Activated T-cell treated with anti-CD3 and anti-CD28 coated beads for 24 hours (primary cell): Measurements from ENCODE around the gene GRIK4.

Experiments
- DNase-seq: peaks from one replicate; pipeline ENCODE4 v3.0.0-alpha.2; 2020; ENCODE audit warnings: low read depth

GRIK4 gene

DNA sequence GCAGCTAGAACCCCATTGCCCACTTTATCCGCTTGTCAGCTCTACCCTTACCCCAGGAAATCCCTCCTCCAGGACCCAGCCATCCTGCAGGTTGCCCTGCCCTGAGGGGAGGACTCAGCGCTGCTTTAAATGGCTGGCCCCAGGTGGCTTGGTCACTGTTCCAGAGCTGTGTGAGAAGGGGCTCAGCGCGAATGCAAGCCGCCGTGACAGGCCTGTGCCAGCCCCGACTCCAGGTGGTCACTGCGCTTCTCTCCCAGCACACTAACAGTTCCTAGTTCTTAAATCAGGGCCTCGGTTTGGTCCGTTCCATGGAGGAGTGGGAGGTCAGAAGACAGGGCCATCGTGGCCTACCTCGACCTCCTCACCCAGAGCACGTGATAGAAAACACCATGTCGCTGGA, 446.6 kb downstream of the GRIK4 start:
- DNase-seq = no peak

DNA sequence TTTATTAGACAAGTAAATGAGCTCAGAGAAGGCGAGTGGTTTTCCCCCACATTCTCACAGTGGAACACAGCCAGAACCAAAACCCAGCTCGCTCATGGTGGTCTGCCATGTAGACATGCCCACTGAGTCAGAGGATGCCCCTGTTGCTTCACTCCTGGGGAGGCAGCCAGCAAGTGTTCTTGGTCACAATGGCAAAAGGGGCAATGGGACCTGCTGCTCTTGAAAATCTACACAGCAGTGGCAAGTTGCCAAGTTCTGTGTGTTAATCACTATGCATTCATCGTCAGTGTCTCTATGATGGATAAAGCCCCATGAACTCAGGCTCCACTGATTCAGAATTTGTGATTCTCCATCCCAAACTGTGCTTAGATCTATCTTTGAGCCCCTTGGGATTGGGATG, 447.6 kb downstream of the GRIK4 start:
- DNase-seq = no peak

DNA sequence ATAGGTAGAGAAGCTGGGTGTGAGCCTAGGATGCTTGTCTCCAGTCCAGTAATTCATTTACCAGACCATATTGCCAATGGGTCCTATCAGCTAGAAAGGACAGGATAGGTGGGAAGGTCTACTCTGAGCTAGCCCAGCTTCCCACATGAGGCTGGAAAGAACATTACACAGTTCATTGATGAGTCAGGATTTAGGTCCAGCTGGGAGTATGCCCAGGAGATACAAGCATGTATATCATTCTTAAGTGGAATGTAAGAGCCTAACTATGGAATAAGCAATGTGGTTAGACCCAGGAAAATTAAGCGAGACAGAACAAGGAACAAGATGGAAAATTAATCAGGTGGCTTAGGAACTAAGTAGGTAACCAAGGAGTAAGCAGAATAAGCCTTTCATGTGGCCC, 453.3 kb downstream of the GRIK4 start:
- no peak for DNase-seq

DNA sequence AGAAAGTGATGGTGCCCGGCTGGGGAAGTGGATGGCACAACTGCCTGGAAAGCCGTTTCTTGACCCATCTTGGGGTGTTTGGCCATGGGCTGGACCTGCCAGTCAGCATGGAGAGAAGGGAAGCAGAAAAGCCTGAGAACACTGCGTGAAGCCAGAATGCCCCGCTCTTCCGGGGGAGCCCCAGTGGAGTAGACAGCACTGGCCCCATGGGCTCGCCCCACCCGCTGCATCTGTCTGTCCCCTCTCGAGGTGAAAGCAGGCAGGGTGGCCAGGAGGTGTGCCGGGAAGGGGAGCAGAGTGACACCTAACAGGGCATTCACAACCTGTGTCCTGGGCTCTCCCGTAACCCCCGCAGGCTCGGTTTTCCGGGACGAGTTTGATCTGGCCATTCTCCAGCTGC, 455.3 kb downstream of the GRIK4 start:
- DNase-seq = no peak

DNA sequence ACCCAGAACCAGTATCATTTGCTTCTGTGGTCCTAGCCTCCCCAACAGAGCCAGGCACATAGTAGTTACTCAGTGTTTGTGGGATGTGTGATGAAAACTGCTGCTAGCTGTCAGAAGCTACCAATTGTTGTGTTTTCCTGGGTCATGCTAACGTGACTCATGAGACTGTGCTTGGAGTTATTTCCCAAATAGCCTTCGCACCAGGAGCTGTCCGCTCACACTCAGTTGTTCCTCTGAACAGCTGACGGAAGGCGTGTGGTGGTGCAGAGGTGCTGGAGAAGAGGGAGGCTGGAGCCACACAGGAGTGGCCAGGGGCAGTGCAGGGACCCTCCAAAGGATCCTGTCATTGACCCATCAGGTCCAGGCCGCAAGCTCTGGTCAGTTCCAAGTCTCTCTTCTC, 458.4 kb downstream of the GRIK4 start:
- no peak for DNase-seq

DNA sequence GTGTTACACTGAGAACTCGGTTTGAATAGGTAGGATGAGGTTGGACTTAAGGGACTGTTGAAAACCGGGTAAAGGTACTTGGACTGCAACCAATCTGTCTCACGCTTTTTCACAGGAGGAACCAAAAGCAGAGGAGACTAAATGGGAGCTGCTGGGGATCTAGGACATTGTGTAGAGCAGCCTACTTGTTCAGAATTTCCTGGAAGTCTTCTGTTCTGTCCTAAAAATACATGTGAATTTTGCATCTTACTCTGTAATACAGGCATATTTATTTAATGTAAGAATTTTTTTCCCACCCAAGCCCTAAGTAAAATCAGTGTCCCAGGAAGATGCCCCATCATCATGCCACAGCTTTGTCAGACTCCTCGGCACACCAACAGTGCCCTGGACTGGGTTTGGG, 460.3 kb downstream of the GRIK4 start:
- no peak for DNase-seq

DNA sequence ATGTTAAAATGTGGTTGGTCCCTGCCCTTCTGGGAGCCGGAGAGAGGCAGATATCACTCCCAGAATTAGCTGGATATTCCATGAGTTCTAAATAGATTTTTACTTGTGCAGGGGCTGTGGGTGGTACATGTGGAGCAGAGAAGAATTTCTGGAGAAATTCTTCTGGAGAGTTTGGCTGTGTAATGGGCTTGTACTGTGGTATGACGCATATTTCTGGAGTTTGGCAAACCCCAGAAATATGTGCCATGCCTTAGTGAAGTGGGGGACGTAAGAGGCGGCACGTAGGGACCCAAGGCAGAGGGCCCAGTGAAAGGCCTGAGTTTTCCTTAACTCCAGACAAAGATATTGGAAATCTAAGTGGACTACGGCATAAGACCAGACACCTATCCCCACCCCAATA, 461.1 kb downstream of the GRIK4 start:
- no peak for DNase-seq

DNA sequence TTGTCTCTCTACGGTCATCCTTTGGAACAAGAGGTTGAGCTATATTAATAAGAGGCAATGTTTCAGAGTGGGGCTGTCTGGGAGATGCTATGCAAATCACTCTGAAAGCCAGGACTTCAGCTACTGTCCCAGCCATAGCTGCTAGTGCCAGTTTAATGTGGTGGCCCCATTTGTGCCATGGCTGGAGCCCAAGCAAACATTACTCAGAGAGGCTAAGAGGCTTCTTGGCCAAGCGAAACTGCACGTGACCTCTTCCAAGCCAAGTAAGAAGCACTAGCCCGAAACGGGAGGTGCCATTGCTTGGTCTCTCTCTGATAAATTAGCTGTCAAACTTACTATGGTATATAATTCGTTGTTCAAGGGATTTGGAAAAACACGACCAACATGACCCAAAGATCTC, 462.0 kb downstream of the GRIK4 start:
- no peak for DNase-seq

DNA sequence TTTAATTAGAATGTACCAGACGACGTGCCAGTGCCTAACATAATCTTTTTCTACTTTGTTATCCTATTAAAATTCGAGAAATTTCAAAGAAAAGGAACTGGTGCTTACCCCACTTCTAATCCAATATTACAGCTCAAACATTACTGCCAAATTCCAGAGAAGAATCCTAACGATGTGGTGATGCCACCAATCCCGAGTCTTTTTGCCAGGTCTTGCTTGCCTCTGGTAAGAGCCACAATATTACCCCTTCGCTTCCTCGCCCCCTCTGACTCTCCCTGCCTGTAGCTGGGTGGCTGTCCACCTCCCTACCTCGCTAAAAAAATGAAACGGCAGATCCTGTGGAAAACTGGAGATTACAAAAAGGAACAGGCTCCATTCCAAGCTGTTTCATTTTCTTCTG, 462.9 kb downstream of the GRIK4 start:
- DNase-seq = no peak

DNA sequence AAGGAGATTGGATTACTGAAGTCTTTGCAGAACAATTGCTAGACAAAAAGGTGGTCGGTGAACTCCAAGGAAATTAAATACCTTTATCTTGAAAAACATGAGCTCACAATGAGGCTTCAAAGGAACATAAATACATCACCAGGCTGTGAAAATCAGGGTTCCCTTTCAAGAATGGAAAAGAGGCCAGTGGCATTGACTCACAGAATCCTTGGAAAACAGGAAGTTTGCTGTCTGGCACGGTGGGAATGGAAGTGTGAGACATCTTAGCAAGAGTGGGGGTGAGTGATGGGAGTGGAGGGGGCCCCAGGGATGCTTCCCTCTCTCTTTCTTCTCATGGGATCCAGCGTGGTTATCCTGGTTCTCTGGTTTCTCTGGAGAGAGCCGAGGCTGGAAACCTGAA, 463.4 kb downstream of the GRIK4 start:
- DNase-seq = no peak

DNA sequence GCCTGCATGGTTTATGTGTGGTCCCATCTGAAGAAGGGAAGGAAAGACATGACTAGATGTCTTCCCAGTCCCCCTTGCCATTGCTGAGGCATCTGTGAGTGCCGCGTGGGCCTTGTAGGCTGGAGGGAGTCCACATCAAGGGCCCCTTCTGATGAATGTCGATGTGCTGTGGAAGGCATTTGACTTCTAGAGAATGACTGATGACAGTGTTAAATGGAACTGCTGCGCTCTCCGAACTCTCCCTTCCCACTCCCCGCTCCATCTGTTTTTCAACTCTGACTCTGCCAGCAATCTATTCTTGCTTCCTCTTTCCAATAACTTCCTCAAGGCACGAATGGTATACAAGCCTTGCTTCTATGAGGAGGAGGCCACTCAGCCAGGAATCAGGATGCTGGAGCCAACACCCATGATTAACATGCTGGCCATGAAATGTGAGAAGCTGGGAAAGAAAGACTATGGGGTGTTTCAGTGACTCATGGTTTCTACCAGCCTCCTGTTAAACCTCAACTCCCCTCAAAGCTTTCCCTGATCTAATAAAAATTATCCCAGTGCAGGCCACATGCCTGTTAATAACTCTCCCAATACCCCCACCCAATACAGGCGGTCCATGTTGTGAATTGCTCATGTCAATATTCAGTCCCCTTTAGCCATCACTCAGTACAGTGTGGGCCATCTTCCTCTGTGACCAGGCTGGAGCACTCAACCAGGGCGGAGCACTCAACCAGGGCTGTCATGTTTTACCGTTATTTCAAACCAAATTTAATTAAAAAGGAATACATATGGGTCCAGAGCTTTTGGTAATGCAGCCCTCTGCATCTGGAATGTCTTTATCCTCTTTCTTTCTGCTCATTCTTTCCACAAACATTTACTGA, 466.0 kb downstream of the GRIK4 start:
- DNase-seq = no peak

DNA sequence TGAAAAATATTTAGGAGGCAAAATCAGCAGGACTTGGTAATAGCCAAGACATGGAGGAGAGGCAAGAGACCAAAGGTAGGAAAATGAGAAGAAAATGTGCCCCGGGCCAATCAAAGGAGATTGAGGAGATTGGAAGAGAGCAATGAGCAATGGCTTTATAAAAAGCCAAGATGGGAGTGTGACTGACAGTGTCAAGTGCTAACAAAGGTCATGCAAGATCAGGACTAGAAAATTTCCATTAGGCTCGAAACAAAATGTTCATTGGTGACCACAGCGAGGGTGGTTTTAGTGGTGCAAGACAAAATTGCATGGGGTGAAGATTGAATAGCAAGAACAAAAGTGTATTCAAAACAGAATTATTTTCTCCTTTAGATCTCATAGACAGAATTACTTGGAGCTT, 467.2 kb downstream of the GRIK4 start:
- DNase-seq = no peak

DNA sequence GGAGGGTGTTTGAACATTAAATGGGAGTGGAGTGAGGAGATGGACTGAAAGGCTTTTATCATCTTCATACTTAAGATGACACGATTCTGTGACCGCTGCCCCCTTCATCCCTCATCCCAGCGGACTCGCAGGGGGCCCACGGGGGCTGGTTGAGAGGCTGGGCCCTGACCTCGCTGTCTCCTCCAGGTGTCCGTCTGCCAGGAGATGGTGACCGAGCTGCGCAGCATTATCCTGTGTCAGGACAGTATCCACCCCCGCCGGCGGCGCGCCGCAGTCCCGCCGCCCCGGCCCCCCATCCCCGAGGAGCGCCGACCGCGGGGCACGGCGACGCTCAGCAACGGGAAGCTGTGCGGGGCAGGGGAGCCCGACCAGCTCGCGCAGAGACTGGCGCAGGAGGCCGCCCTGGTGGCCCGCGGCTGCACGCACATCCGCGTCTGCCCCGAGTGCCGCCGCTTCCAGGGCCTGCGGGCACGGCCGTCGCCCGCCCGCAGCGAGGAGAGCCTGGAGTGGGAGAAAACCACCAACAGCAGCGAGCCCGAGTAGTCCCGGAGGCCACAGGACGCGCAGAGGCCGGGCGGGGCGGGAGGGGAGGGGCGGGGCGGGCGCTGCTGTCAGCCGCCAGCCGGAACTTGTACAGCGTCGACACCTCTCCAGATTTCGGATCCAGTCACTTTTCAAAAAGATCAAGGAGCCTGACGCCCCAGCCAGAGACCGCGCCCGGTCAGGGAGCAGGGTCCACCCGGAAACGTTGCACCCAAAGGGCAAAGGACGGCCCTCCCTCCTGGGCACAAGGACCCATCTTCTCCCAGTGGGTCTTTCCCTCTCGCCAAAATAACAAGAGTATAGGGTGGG, 474.4 kb downstream of the GRIK4 start:
- DNase-seq = peak; percentile 6

DNA sequence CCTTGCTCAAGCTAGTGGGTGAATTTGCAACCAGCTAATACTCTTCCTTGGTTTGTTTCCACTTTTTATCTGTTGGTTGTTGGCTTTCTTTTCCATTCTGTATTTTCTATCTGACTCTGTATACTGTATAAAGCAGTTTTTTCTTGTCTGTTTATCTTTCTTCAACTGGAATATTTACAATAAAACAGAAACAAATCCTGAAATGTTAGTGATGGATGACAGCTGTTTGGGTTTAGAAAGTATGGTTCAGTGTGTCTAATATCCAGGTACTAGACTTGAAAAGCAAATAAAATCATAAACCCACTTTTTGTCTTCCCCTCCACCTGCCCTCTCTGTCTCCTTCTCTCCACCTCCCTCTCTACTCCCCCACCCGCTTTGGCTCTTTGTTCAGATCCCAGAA, 477.1 kb downstream of the GRIK4 start:
- no peak for DNase-seq

DNA sequence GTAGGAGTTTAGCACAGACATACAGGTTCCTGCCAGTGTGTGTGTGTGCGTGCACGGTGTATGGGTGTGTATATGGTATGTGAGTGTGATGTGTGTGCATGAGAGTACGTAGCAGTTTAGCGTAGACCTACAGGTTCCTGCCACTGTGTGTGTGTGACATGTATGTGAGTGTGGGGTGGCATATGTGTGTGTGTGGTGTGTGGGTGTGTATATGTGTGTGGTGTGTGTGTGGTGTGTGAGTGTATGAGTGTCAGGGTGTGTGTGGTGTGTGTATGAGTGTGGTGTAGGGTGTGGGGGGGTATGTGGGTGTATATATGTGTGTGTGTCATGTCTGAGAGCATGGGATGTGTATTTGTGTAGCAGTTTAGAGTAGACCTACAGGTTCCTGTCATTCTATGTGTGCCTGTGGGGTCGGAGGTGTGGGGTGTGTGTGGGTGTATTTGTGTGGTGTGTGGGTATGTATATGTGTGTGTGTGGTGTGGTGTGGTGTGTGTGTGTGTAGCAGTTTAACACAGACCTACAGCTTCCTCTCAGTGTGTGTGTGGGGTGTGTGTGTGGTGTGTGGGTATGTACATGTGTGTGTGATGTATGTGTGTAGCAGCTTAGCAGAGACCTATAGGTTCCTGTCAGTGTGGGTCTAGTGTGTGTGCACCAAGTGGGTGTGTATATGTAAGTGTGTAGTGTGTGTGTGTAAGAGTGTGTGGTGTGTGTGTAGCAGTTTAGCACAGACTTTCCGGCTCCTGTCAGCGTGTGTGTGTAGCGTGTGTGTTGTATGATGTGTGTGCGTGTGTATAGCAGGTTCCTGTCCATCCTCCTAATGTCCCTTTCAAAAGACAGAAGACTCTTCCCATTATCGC, 480.5 kb downstream of the GRIK4 start:
- no peak for DNase-seq

DNA sequence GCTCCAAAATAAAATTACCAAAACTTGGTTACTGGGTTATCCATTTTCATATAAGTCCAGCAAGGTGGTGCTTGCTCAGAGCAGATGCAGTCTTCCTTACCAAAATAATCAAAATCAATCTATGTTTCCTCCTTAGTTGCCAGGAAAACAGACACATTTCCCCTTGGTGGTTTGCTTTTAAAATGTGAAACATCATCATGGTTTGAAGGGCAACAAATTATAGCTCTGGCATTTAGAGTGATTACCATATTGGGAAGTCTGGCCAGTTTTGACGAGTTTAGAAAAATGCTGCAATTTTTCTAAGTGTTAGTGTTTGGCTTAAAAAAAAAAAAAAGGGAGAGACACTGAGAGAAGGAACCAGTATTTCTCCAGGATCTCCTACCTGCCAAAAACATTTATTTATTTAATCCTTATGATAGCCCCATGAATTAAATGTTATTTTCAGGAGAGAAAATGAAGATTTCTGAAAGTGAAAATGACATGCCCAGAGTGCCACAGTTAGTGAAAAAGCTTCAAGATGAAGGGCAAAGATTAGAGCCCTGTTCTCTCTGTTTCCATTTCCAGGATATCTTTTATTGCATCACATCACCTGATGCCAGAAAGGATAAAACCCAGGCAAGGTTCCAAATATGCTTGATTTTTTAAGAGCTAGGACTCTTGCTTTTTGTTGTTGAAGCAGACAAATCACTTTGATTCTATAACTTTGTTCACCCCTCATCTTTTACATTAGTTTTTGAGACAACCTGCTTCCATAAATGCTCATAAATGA, 482.7 kb downstream of the GRIK4 start:
- no peak for DNase-seq

DNA sequence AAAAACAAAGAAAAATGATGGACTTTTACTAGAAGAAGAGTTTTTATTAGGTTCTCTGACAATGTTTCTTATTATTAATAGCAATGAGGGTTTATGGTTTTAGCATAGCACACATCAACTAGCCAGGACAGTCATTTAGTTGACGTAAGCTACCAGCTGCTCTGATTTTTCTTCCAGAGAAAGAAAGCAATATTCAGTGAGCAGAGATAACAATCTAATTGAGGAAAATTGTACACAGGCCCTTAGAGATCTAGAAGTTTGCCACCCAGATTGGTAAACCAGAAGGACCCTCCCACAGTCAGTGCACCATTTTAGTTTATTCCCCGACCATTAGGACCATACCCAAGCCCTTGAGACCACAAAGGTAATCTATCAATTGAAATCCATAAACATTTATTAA, 483.6 kb downstream of the GRIK4 start:
- no peak for DNase-seq

DNA sequence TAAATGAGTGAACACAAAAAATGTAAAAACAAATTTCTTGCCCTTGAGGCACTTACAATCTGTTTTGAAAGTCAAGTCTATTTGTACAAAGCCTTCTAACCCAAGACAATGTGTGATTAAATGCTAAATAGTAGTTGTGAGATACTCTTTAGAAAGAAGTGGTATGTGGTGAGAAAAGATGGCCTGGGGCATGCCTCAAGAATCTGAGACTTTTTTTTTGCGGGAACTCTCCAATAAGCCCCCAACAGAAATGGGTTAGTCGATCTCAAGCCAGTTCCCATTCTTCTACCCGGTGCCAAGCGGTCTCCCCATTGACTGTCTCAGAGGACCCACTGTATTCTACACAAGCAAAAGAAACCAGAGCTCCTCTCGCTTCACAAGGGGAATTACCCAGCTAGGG, 485.4 kb downstream of the GRIK4 start:
- DNase-seq = no peak

DNA sequence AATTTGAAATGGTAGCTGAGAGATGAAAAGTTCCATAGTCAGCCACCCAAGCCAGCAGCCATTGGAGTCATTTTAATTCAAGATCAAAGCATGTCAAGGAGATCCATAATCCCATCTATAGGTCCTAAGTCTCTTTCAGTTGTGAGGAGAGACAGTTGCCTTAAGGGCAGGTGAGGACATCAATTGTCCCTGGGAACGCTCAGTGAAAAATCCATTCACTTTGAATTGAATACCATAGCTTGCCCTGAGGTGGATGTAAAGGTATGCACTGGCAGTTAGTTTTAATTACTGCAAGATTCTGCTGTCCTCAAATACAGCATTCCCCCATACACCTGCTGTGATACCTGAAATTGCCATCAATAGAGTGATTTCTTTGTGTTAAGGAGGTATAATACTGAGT, 487.0 kb downstream of the GRIK4 start:
- no peak for DNase-seq

DNA sequence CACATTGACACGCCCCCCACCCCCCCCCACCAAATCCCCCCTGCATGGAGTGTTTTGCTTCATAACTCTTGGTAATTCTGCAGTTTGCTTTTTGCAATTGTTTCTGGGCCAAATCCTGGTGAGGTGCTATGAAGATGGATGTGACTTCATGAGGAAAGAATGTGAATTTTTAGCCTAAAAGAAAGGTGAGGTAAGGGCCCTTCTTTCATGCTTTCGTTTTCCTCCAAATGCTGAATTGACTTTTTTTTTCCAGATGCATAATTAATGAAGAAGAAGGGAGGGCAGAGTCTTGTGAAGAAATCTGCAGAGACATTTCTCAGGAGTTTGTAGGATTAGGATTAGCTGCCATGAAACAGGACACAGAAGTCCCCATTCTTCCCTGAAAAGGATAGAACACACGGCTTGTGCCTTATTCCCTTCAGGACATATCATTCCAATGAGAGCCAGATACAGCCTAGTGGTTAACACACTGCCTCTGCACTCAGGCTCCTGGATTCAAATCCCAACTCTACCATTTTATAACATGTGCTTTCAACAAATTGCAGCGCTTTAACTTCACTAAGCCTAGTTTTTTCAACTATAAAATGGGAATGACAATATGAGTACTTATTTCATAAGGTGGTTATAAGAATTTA, 492.8 kb downstream of the GRIK4 start:
- no peak for DNase-seq

DNA sequence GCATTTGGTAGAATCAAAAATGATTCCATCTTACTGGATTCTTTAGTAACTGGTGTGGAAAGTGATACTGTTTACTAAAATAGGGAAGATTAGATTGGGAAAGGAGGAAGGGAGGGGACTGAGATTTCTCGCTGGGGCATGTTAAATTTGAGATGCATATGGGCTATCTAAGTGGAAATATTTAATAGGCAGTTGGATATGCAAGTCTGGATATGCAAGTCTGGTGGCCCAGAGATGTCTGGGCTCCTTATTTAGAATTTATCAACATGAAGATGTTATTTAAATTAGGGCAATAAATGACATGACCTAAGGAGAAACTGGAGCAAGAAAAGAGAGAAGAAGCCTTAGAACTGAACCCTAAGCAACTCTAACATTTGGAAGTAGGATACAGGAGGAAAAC, 495.4 kb downstream of the GRIK4 start:
- no peak for DNase-seq
